Ascending aorta (tissue), 2 donors: ENCODE results near the gene SNX9. TPM values are rescaled to one million over a fixed set of nuclear protein-coding genes. Genes with fewer than 3 reads are reported as not detected.

Experiments used
- DNase-seq, 2 donors: peaks; one replicate each; pipeline ENCODE4 v3.0.0-alpha.2; 2019; ENCODE audit warnings: low spot score in 2 of 2
- H3K27ac ChIP-seq, 2 donors: fragments of 200-600 bp; sonication (generic); one replicate each; pipeline ENCODE4 v1.5.1; 2016 to 2017; ENCODE audit warnings: mild to moderate bottlenecking in 1 of 2
- H3K27me3 ChIP-seq: fragments of 200-600 bp; sonication (generic); one replicate; pipeline ENCODE4 v1.5.1; 2017
- H3K36me3 ChIP-seq, 2 donors: fragments of 200-600 bp; sonication (generic); one replicate each; pipeline ENCODE4 v1.5.1; 2016
- H3K4me1 ChIP-seq, 2 donors: fragments of 200-600 bp; sonication (generic); one replicate each; pipeline ENCODE4 v1.5.1; 2016 to 2017; ENCODE audit warnings: mild to moderate bottlenecking in 1 of 2
- H3K4me3 ChIP-seq, 2 donors: fragments of 200-600 bp; sonication (generic); one replicate each; pipeline ENCODE4 v1.5.1; 2016 to 2017; ENCODE audit warnings: mild to moderate bottlenecking in 1 of 2
- H3K9me3 ChIP-seq, 2 donors: fragments of 200-600 bp; sonication (generic); one replicate each; pipeline ENCODE4 v1.5.1; 2016
- CTCF ChIP-seq, 3 experiments: fragments of 200-600 bp in 2 of 3; fragments of 450-650 bp in 1 of 3; sonication (generic) in 2 of 3; IDR thresholded peaks; one replicate each; pipeline ENCODE4 v1.5.1; 2016 to 2019; ENCODE audit warnings: antibody characterized with exemption in 3 of 3, mild to moderate bottlenecking in 1 of 3, moderate library complexity in 1 of 3
- intact Hi-C: fragments of 100-400 bp; cut with DNase I; formaldehyde crosslinking; loops from one replicate; pipeline ENCODE4 v1.15.1; 2023
- total RNA-seq: library from RNA; depleted of rRNA; stranded (reverse); fragments of >200 nt; gene quantifications from one replicate; pipeline ENCODE4 v1.1.0, GENCODE V29; 2016

The SNX9 gene
- total RNA-seq, 1 donor from 2014 or later, result 55.2 TPM

GRCh38 chr6:157879873-157880254 lies 56.8 kb downstream of the SNX9 start:
- Histone ChIP-seq H3K36me3 (peaks cover 19 to 36% of the 10 kb centered on the region in 2 donors), H3K27me3 (no peaks in the 10 kb centered on the region), H3K4me3 (no peak overlapping the region), H3K4me1 (no peaks in the 10 kb centered on the region), H3K27ac (peak overlapping the region in 1 of 2 donors; percentile 9), H3K9me3 (no peaks in the 10 kb centered on the region)
- TF ChIP-seq CTCF (IDR thresholded peaks at IDR 0.05), result no peak
- no peak for DNase-seq
- intact Hi-C loops, result loop anchor here (10.0 kb wide), 1 partner anchor 205 kb away; no protein-coding TSS in a partner anchor

GRCh38 chr6:157880534-157880933 lies 57.5 kb downstream of the SNX9 start:
- H3K27ac ChIP-seq, result peak overlapping the region in 1 of 2 donors; percentile 9
- peaks cover 16 to 30% of the 10 kb centered on the region in 2 donors for H3K36me3 ChIP-seq
- no peaks in the 10 kb centered on the region for H3K9me3 ChIP-seq
- H3K27me3 ChIP-seq, result no peaks in the 10 kb centered on the region
- no peaks in the 10 kb centered on the region for H3K4me1 ChIP-seq
- H3K4me3 ChIP-seq, result no peak overlapping the region
- intact Hi-C loops, result no loop called here
- TF ChIP-seq CTCF (IDR thresholded peaks at IDR 0.05), result no peak
- no peak for DNase-seq

- peaks cover 9 to 28% of the 10 kb centered on the region in 2 donors for H3K36me3 ChIP-seq
- H3K9me3 ChIP-seq, result no peaks in the 10 kb centered on the region
- no peak overlapping the region for H3K27ac ChIP-seq
- H3K27me3 ChIP-seq, result no peaks in the 10 kb centered on the region
- DNase-seq, result no peak
- intact Hi-C loops, result no loop called here
- H3K4me3 ChIP-seq, result no peak overlapping the region
- TF ChIP-seq CTCF (IDR thresholded peaks at IDR 0.05), result no peak
- no peaks in the 10 kb centered on the region for H3K4me1 ChIP-seq
Observed at GRCh38 chr6:157881342-157881741, 58.3 kb downstream of the SNX9 start.

GRCh38 chr6:157884756-157885155 lies 61.7 kb downstream of the SNX9 start:
- no peaks in the 10 kb centered on the region for H3K4me1 ChIP-seq
- H3K9me3 ChIP-seq, result no peaks in the 10 kb centered on the region
- H3K36me3 ChIP-seq, result peaks cover 6 to 27% of the 10 kb centered on the region in 2 donors
- DNase-seq, result no peak
- TF ChIP-seq CTCF (IDR thresholded peaks at IDR 0.05), result no peak
- H3K27ac ChIP-seq, result no peak overlapping the region
- no peaks in the 10 kb centered on the region for H3K27me3 ChIP-seq
- no peak overlapping the region for H3K4me3 ChIP-seq
- intact Hi-C loops, result no loop called here

GRCh38 chr6:157885211-157885788 lies 62.3 kb downstream of the SNX9 start:
- H3K4me1 ChIP-seq, result no peaks in the 10 kb centered on the region
- DNase-seq, result no peak
- no peak for TF ChIP-seq CTCF (IDR thresholded peaks at IDR 0.05)
- no peak overlapping the region for H3K27ac ChIP-seq
- H3K27me3 ChIP-seq, result no peaks in the 10 kb centered on the region
- H3K4me3 ChIP-seq, result no peak overlapping the region
- H3K36me3 ChIP-seq, result peaks cover 6 to 27% of the 10 kb centered on the region in 2 donors
- no peaks in the 10 kb centered on the region for H3K9me3 ChIP-seq
- intact Hi-C loops, result no loop called here

- no peak for DNase-seq
- Histone ChIP-seq H3K27me3 (no peaks in the 10 kb centered on the region), H3K9me3 (no peaks in the 10 kb centered on the region), H3K4me3 (no peak overlapping the region), H3K27ac (no peak overlapping the region), H3K4me1 (no peaks in the 10 kb centered on the region), H3K36me3 (peaks cover 6 to 27% of the 10 kb centered on the region in 2 donors)
- intact Hi-C loops, result no loop called here
- no peak for TF ChIP-seq CTCF (IDR thresholded peaks at IDR 0.05)
Observed at GRCh38 chr6:157885876-157886275, 62.8 kb downstream of the SNX9 start.
